ENCODE data around the gene DIS3. TPM values are rescaled to one million over a fixed set of nuclear protein-coding genes. Genes with fewer than 3 reads are reported as not detected.
A peak's percentile ranks its signal among the peaks of the same experiment; 100 is the strongest.
"Not testable (repeated sequence)": the region's sequence is repeated elsewhere in the genome, so short reads cannot be mapped to it uniquely, and the experiment has no call there.

The DIS3 gene
- total RNA-seq, 1 donor from 2014 or later = 27.6 TPM

- H3K36me3 ChIP-seq (ENCODE audit: control insufficient read depth, insufficient read depth, low read length) = no peaks in the 10 kb centered on the region
- no peak for TF ChIP-seq CTCF (IDR thresholded peaks at IDR 0.05; ENCODE audit: insufficient read depth, low read length, severe bottlenecking)
- FAIRE-seq = no peak
Observed at GRCh38 chr13:72788831-72789230, 7.1 kb upstream of the DIS3 start.

GRCh38 chr13:72784679-72785078 lies 3.0 kb upstream of the DIS3 start:
- not testable (repeated sequence) for H3K27me3 ChIP-seq (ENCODE audit: control insufficient read depth, insufficient read depth, low read length); H3K4me3 ChIP-seq (ENCODE audit: low read depth, low read length); H3K36me3 ChIP-seq (ENCODE audit: control insufficient read depth, insufficient read depth, low read length); FAIRE-seq; DNase-seq (ENCODE audit: low read depth)

More at GRCh38 chr13:72788831-72789230, 7.1 kb upstream of the DIS3 start:
- DNase-seq (ENCODE audit: low read depth) = no peak
- H3K27me3 ChIP-seq (ENCODE audit: control insufficient read depth, insufficient read depth, low read length) = no peaks in the 10 kb centered on the region
- H3K4me3 ChIP-seq (ENCODE audit: low read depth, low read length) = no peak overlapping the region

- no peaks in the 10 kb centered on the region for H3K27me3 ChIP-seq (ENCODE audit: control insufficient read depth, insufficient read depth, low read length)
- FAIRE-seq (no peak), DNase-seq (ENCODE audit: low read depth) (peak; percentile 10)
- peaks cover 5% of the 10 kb centered on the region for H3K36me3 ChIP-seq (ENCODE audit: control insufficient read depth, insufficient read depth, low read length)
- TF ChIP-seq CTCF (IDR thresholded peaks at IDR 0.05; ENCODE audit: insufficient read depth, low read length, severe bottlenecking) = no peak
- peak overlapping the region; percentile 100 for H3K4me3 ChIP-seq (ENCODE audit: low read depth, low read length)
Observed at GRCh38 chr13:72782717-72783116, 1.0 kb upstream of the DIS3 start.

- H3K27me3 ChIP-seq (ENCODE audit: control insufficient read depth, insufficient read depth, low read length) = no peaks in the 10 kb centered on the region
- no peak for TF ChIP-seq CTCF (IDR thresholded peaks at IDR 0.05; ENCODE audit: insufficient read depth, low read length, severe bottlenecking)
- peak; percentile 89 for DNase-seq (ENCODE audit: low read depth)
- peaks cover 19% of the 10 kb centered on the region for H3K36me3 ChIP-seq (ENCODE audit: control insufficient read depth, insufficient read depth, low read length)
- FAIRE-seq = no peak
- H3K4me3 ChIP-seq (ENCODE audit: low read depth, low read length) = no peak overlapping the region
Observed at GRCh38 chr13:72774019-72774418, 7.7 kb downstream of the DIS3 start.

- H3K4me3 ChIP-seq (ENCODE audit: low read depth, low read length) = no peak overlapping the region
- H3K36me3 ChIP-seq (ENCODE audit: control insufficient read depth, insufficient read depth, low read length) = peaks cover 23% of the 10 kb centered on the region
- no peak for DNase-seq (ENCODE audit: low read depth)
- H3K27me3 ChIP-seq (ENCODE audit: control insufficient read depth, insufficient read depth, low read length) = no peaks in the 10 kb centered on the region
- FAIRE-seq = no peak
- no peak for TF ChIP-seq CTCF (IDR thresholded peaks at IDR 0.05; ENCODE audit: insufficient read depth, low read length, severe bottlenecking)
Observed at GRCh38 chr13:72763411-72763810, 18.3 kb downstream of the DIS3 start.

- Histone ChIP-seq H3K4me3 (ENCODE audit: low read depth, low read length) (no peak overlapping the region), H3K36me3 (ENCODE audit: control insufficient read depth, insufficient read depth, low read length) (peaks cover 14% of the 10 kb centered on the region), H3K27me3 (ENCODE audit: control insufficient read depth, insufficient read depth, low read length) (no peaks in the 10 kb centered on the region)
- TF ChIP-seq CTCF (IDR thresholded peaks at IDR 0.05; ENCODE audit: insufficient read depth, low read length, severe bottlenecking) = no peak
- no peak for DNase-seq (ENCODE audit: low read depth)
- FAIRE-seq = no peak
Observed at GRCh38 chr13:72760189-72760588, 21.5 kb downstream of the DIS3 start.
